Measurements from ENCODE around the gene UXS1.
"Not testable (repeated sequence)": the region's sequence is repeated elsewhere in the genome, so short reads cannot be mapped to it uniquely, and the experiment has no call there.

UXS1 gene

DNA sequence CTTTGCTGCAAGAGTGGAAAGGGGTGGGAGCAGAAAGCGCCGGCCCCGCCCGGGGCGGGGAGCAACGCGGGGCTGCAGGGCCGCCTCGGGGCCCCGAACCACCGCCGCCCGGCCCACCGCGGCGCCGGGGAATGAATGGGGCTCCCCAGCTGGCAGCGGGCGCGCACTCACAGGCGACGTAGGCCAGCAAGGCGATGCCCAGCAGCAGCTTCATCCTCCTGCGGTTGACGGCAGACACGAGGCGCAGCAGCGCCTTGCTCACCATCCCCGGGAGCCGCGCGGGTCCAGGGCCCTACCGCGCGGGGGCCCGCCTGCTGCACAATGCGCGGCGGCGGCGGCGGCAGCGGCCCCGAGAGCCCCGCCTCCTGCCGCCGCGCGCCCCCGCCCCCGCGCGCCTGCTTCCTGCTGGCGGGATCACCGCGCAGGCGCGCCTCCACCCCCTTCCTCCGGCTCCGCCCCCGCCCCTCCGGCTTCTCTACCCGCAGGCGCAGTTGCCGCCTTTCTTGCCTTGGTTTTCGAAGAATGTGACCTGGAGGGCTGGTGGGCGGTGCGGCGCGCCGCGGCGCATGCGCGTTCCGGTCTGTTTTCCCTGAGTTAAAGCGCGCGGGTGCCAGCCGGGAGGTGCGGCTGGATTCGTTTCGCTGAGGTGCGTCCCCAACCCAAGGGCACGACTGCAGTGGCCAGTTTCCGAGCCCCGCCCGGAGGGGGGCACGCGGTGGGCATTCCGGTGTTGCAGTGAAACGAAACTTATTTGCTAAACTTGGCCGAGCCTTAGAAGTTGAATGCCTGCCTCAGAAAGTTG is at the start of gene UXS1:
UXS1 (minus strand) TSS at position 325 of the 802 bp plus-strand sequence; CDS start at position 265, 60 bp downstream.
- peak; percentile 92 for DNase-seq

DNA sequence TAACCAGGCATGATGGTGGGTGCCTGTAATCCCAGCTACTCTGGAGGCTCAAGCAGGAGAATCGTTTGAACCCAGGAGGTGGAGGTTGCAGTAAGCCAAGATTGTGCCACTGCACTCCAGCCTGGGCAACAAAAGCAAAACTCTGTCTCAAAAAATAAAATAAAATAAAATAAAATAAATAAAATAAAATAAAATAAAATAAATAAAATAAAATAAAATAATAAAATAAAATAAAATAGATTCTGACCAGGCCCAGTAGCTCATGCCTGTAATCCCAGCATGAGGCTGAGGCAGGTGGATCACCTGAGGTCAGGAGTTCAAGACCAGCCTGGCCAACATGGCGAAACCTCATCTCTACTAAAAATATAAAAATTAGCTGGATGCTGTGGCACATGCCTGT is 45.4 kb upstream of the UXS1 start:
- DNase-seq = not testable (repeated sequence)

DNA sequence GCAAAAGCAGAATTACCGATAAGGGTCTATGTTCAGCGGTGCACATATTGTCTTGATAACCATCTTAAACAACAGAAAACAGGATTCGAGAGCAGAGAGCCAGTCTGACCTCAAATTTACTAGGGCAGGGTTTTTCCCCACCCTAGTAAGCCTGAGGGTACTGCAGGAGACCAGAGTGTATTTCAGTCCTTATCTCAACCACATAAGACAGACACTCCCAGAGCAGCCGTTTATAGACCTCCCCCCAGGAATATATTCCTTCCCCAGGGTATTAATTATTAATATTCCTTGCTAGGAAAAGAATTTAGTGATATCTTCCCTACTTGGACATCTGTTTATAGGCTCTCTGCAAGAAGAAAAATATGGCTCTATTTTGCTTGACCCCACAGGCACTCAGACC is 41.3 kb upstream of the UXS1 start:
- DNase-seq = not testable (repeated sequence)

DNA sequence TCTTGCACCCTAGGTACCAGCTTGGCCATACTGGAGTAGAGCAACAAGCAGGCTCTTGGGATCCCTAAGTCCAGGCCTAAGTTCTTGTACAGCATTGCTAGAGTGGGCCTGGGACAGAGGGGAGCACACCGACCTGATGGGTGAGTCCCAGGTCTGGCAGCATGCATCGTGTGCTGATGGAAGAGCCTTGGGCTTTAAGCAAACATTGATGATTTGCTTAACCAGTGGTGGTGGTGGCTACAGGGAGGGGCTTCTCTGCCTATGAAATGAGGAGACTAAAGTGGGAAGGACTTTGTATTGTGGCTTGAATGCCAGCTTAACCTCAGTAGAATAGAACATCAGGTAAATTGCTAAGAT is 39.2 kb upstream of the UXS1 start:
- DNase-seq = no peak

DNA sequence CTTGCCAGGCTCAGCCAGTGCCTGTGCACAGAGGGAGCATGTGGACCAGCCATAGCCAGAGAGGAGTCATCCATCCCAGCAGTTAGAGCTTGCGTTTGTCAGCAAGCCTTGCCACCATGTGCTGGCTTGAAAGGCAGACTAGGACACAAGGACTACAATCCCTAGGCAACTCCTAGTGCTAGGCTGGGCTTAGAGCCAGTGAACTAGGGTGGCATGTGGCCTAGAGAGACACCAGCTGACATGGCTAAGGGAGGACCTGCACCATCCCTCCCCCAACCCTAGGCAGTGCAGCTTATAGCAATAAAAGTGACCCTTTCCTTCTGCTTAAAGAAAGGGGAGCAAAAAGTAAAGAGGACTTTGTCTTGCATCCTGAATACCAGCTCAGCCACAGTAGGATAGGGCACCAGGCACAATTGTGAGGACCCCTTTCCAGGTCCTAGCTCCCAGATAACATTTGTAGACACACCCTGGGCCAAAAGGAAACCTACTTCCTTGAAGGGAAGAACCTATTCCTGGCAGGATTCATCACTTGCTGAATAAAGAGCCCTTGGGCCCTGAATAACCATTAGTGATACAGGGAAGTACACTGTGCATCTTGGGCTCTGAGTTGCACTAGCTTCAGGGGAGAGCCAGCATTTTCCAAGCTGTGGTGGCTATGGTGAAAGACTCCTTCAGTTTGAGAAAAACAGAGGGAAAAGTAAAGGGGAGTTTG is 38.7 kb upstream of the UXS1 start:
- no peak for DNase-seq

DNA sequence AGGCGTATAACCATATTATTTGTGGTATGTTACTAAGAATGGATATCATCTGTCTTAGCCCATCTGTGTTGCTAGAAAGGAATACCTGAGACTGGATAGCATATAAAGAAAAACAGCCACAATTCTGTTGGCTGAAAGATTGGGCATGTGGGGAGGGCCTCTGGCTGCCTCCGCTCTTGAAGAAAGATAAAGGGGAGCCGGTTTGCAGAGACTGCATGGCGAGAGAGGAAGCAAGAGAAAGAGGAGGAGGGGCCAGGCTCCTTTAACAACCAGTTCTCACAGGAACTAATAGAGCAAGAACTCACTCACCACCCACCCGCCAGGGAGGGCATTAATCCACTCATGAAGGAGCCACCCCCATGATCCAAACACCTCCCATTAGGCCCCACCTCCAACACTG is 29.2 kb upstream of the UXS1 start:
- no peak for DNase-seq

DNA sequence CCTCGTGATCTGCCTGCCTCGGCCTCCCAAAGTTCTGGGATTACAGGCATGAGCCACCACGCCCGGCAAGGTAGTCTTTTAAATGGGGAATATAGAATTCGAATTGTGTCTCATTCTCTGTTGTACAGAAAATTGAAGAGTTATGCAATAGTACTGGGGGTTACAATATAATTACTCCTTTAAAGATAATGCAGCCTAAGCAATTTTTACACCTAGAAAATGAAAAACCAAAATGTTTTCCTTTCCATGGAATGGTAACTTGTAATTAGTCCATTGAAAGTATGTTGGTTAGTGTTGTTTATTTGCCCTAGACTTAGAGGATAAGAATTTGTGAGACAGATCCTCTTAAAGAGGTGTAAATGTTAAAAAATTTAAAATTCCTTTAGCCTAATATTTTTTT is 28.0 kb upstream of the UXS1 start:
- not testable (repeated sequence) for DNase-seq

DNA sequence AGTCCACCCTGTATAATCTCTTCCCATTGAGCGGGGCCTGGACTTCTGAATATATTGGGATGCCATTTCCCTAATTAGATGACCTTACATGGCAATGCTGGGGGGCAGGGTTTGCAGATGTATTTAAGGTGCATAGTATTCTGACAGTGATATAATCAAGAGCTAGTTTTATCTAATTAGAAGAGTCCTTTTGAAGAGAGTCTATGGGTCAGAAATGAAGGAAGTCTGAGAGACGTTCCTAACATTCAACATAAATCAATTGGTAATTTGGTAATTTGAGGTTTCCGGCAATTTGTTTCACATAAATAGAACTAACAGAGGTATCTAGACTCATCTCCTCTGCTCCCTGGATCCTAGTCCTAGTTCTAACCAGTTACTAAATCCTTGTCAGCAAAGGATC is 25.7 kb upstream of the UXS1 start:
- DNase-seq = no peak

DNA sequence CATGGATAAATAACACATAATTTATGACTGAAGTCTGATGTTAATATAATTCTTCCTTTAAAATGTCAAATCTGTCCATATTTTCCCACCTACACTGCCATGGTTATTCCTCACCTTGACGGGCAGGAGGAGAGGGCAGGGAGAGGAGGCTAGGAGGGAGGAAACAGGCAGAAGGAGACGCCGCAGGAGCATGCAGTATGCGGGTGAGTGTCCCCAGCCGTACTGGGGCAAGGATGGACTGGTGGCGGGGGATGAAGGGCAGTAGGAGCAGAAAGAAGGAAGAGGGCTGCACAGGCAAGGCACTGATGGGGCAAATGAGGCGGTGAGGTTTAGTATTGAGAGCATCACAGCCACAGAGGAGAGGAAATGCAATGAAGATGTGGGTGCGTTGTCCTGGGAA is 25.1 kb upstream of the UXS1 start:
- DNase-seq = not testable (repeated sequence)

DNA sequence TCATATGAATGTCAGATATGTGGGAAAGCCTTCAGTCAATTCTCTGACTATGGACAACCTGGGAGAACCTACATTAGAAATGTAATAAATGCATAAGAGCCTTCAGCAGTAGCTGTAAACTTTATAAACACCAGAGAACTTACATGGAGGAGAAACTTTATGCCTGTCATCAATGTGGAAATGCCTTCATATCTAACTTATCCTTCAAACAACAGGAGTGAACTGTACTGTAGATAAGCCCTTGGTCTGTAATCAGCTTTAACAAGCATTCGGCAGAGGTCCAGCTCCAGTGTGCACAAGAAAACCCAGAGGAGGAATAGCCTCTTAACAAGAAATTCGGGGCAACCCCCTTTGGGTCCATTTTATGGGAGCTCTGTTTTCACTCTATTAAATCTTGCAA is 14.8 kb upstream of the UXS1 start:
- no peak for DNase-seq

DNA sequence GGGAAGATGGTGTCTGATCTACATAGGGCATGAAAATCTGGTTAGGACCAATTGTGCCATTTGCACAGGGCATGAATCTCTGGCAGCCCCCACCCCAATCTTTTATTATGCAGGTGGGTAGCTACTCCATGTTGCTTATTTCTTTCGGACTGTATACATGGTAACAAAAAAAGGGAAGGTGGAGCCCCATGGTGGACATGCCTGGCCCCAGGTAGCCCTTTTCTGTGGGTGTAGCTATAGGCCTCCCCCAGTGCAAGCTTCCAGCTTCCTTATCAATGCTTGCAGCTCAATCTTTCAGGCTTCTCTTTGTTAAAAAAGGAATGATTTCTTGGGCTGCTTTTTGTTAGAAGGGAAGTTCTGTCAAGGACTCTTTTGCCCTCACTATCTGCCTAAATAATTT is 14.3 kb upstream of the UXS1 start:
- DNase-seq = no peak

DNA sequence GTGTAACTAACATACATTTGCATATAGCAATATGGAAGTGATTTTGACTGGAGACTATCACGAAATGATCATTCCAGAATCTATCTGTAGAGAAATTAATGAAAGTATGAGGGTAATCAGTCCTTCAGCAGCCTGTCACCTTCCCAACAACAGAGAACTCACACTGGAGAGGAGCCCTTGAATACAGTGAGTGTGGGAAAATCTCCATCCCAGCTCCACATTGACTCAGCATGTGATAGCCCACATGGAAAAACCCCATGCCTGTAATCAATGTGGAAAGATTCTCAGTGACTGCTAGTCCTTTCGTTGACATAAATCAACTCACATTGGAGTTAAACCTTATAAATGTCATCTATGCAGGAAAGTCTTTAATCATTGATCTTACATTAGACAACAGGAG is 13.1 kb upstream of the UXS1 start:
- DNase-seq = no peak

DNA sequence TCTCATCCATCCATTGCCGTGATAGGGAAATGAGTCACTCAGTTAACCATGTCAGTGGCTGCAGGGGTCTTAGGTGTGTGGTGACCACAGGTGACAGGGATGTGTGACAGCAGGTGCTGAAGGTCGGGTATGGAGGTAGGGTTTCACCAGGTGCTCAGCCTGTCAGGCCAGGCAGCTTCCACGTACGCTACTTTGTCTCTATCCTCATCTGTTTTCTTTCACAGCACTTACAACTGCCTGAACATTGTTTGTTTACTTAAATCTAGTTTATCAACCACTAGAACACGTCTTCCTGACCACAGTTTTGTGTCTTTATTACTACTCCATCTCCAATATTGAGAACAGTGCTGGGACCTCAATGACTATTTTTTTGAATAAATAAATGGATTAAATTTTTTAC is 11.4 kb upstream of the UXS1 start:
- no peak for DNase-seq

DNA sequence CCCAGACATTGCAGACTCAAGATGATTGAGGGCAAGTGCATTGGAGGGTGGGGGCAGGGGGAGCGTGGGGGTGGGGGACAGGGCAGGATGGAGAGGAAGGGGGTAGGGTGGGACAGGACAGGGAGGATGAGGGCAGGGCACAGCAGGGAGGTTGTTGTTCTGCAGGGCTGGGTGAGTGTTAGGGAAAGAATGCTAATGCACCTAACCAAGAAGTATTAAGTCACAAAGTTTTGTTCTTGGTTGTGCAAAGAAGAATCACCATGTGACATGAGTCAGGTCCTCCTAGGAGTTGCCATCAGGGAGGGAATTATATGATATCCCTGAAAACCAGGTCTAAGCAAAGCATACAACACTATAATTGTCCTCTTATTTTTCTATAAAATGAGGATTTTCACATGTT is 10.4 kb upstream of the UXS1 start:
- not testable (repeated sequence) for DNase-seq

DNA sequence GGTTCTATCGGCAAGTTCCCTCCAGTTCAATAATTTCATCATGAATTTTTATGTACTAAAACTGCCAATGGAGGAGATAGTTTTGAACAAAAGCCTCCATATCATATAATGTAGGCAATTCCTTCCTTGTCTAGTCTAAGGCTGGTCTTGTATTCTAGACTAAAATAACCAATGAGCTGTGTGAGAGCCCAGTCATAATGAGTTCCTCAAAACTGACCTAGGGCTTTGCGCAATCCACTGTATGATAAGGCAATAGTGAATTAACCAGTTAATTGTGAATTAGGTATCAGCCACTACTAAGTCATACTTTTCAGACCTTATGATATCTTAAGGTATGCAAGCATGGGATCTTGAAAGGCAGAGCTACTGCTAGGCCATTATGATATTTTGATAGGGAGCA is 7.6 kb upstream of the UXS1 start:
- DNase-seq = no peak

DNA sequence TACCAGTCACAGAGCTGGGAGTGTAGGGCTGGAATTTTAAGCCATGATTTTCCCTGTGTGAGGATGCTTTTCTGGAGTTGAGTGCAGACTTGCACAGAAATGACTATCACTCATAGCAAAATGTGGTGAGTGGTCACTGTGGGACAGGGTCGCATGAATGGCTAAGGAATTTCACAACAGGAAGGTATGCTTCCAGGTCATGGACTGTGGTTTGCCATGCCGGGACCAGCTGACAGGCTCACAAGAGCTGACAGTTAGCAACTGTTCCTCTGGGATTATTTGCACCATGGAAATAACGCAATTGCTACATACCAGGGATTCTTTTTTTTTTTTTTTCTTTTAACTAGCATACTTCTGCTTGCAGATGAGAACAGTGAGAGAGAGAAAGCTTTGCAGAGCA is 3.8 kb upstream of the UXS1 start:
- no peak for DNase-seq

DNA sequence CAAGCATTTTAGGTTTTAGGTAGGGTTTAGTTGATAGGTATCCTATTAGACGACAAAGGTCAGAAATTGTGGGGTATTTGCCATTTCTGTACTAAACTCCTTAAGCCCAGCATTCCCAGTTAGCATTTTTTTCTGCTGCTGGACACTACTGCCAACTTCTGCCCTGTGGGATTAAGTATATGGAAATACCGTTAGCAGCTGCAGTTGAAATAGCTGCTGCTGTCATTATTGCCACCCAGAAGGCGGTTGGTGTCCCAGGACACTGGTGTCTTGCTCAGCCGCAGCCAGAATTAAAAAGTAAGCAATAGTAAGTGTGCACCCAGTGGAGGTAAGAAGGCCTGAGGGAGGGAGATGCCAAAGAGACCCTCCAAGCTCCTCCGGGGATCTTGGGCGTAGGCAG is 1.9 kb upstream of the UXS1 start:
- DNase-seq = no peak

DNA sequence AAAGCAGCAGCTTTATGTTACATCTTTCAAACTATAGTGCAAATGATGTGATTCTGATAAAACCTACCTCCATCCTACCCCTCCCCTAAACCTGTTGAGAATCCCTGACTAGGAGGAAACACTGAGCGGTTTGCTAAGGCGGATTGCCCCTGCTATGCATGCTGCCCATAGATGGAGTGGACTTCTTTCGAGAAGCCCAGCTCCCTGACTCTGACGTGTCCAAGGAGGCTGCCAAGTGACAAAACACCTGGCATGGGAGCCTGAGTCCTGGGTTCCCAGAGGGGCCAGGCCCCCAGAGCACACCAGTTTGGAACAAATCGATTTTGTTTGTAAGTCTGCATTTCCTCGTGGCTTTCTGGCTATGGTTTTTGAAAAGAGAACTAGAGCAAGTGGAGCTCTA is 1.4 kb upstream of the UXS1 start:
- DNase-seq = no peak

DNA sequence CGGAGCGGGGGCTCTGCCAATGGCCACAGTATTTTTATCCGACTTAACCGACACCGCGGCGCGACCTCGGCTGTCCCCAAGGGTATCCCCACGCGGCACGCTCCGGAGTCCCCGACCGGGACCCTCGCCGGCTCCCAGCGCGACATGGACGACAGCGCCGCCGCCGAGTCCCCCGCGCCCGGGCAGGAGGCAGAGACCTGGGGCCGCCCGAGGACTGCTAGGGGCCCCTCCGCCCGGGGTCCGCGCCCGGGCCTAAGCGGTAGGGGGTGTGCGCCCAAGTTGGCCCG is 468 bp downstream of the UXS1 start:
- DNase-seq = no peak

DNA sequence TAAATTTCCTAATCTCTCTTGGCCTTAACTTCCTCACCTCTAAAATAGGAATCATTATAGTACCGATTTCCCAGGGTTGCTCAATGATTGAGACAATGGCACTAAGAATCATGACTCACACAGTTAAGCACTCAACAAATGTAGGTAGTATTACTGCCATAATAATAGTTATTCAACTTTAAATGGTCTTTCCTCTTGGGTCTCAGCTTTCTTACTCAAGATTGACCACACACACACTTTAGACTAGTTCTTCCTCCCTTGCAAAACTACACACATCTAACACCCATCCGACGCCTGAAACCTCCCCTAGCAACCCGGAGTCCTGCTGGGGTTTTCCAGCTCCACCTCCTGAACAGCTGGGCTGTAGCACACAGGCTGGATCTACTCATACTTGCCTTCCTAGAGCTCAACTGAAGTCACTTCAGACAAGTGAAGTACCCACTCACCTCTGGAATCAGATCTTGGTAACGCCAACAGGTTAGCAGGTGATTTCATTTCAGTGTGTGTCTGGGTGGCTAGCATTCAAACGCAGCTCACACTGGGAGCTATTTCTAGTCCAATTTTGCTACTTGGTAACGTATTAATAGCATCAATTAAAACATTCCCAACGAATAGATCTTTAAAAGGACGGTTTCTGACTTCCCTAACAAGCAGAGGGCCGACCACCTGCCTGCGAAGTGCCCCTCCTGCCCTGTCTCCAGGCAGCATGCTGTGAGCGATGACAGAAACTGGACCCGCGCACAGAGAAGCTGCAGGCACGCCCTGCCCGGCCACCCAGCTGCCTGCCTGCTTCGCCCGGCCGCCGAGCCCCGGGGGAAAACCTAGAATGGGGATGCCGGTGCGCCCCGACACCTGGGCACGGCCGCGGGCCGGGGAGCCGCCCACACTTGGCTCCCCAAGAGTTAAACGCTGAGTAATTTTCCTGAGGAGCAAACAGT is 1.1 kb downstream of the UXS1 start:
- DNase-seq = peak; percentile 24

DNA sequence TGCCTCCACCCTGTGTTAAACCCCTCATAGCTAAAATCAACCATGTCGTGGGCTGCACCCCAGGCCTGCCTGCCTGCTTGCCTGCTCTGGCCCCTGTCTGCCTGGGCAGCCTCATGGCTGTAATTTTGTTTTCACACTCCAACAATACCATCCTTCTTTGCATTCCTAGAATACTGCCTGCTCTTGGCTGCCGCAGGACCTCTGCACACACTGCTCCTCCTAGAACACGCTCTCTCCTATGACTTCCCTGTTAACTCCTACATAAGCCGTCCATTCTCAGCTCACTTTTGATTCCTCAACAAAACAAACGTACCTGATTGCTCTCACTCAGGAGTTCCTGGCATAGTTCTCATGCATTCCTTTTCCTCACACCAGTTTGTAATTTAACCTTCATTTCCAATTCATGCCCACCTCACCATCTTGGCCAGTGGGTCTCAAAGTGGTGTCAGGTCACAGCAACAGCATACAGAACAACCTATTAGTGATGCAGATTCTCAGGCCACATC is 2.5 kb downstream of the UXS1 start:
- no peak for DNase-seq

DNA sequence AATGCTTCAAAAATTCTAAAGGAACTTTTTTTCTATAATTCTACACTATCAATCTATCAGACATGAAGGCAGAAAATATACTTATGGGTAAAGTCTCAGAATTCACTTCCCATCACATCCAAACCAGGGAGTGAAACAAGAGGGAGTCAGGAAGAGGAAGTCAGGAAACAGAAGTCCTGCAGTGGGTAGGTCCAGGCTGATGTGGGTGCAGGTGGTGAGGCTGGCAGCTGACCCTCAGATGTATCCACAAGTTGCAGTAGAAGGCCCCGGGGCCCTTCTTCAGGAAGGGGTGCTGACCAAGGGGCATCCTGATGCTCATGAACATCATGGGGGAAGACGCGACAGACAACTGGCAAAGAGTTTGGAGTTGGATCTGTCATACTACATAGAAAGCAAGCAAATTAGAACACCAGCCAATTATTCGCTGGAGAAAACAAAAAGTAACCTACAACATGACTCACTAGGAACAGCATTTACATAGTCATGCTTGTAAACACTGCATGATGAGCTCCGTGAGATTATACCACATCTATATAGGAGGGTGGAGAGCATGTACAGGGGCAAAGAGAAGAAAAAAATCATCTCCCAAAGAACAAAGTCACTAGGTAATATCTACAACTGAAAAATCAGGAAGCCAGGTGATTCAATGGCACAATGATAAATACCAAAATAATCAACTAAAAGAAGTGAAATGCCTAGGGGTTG is 4.2 kb downstream of the UXS1 start:
- no peak for DNase-seq

DNA sequence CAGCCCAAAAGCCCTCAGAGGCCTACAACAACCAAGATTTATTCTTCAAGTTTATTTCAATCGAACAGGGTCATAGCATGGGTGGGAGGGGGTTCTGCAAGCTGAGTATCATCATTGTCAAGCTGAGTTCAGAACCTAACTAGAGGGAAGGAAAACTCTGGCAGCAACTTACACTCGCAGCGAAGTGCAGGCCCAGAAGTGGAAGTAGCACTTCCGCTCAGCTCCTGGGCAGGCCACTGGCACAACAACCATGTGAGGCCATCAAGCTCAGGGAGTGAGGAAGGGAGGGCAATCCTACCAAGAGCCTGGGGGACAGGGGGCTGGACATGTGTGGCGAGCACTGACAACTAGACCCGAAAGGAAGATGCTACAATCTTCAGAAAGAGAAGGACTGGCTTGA is 4.8 kb downstream of the UXS1 start:
- no peak for DNase-seq

All from NCI-H1092 treated with DMSO at 0.1 percent for 48 hours (cell line).